ENCODE measurements around the gene POU2F1.

POU2F1 gene

GRCh38 chr1:167369933-167370332 is 149.2 kb downstream of the POU2F1 start:
- no peak overlapping the region for H2BK120ac ChIP-seq (ENCODE audit: low read depth, low read length)
- no peak overlapping the region for H3K9ac ChIP-seq (ENCODE audit: low read depth, low read length, poor library complexity)
- no peak overlapping the region for H2BK12ac ChIP-seq (ENCODE audit: low read length)
- H3K18ac ChIP-seq (ENCODE audit: low read length): no peak overlapping the region
- H3K4me1 ChIP-seq (ENCODE audit: control insufficient read depth in 2 of 2, insufficient read depth in 1 of 2, low read depth in 1 of 2, low read length in 2 of 2): peaks cover 0 to 5% of the 10 kb centered on the region in 2 donors
- H3K14ac ChIP-seq (ENCODE audit: low read length): no peak overlapping the region
- H2AK5ac ChIP-seq (ENCODE audit: low read depth, low read length): no peak overlapping the region
- H3K27ac ChIP-seq (replicated peaks; ENCODE audit: low read length): no peak overlapping the region
- no peaks in the 10 kb centered on the region for H3K27me3 ChIP-seq (ENCODE audit: control insufficient read depth in 3 of 3, insufficient read depth in 3 of 3, low read depth in 1 of 3, low read length in 3 of 3)
- H2BK5ac ChIP-seq (ENCODE audit: low read length): no peak overlapping the region
- H3K9me3 ChIP-seq (replicated peaks in 1 of 2; ENCODE audit: control insufficient read depth in 2 of 2, insufficient read depth in 1 of 2, low read depth in 1 of 2, low read length in 2 of 2): no peaks in the 10 kb centered on the region
- no peaks in the 10 kb centered on the region for H3K79me1 ChIP-seq (ENCODE audit: low read depth, low read length)
- H3K36me3 ChIP-seq (replicated peaks in 1 of 2; ENCODE audit: control insufficient read depth in 2 of 2, insufficient read depth in 2 of 2, low read length in 2 of 2): peaks cover 0 to 28% of the 10 kb centered on the region in 2 donors
- H3K23ac ChIP-seq (ENCODE audit: low read depth, low read length, poor library complexity): no peak overlapping the region
- no peak overlapping the region for H3K4ac ChIP-seq (ENCODE audit: low read length)
- H4K91ac ChIP-seq (ENCODE audit: low read depth, low read length, poor library complexity): no peak overlapping the region
- DNase-seq (ENCODE audit: low spot score): no peak
- H2AFZ ChIP-seq (ENCODE audit: low read length): no peak overlapping the region
- no peak overlapping the region for H3K4me3 ChIP-seq (ENCODE audit: low read length in 2 of 2)
- no CpG with 5 or more reads among the region's 4 CpGs for WGBS, 2 donors (ENCODE audit: extremely low coverage in 2 of 2, insufficient read length in 2 of 2, insufficient replicate concordance in 1 of 2)
- no peak overlapping the region for H4K8ac ChIP-seq (ENCODE audit: low read depth, low read length)
- no peak overlapping the region for H3K4me2 ChIP-seq (ENCODE audit: insufficient read depth, low read length, poor library complexity, severe bottlenecking)
- no peak overlapping the region for H2BK15ac ChIP-seq (ENCODE audit: low read length)

DNA sequence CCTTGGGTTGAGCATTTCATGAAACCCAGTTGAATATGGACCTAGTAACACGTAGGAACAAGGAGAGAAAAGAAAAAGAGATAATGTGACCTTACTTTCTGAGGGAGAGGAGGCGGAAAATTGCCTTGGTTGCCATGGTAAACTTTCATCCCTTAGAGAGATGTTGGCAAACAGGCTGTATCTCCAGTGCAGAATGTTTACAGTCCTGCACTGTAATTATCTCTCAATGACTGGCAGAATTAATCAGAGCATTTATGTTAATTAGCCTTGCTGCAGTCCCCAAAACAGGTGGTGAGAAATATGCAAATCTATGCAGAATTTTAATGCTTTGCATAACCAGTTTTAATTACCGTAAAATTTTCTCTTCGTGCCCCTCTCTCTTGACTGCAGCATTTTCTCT is 150.3 kb downstream of the POU2F1 start:
- H3K4me3 ChIP-seq (ENCODE audit: low read length in 2 of 2): no peak overlapping the region
- WGBS, 2 donors (ENCODE audit: extremely low coverage in 2 of 2, insufficient read length in 2 of 2, insufficient replicate concordance in 1 of 2): no CpG with 5 or more reads among the region's 4 CpGs

GRCh38 chr1:167373398-167373797 is 152.7 kb downstream of the POU2F1 start:
- no CpG with 5 or more reads among the region's 1 CpG for whole genome bisulfite sequencing, 2 donors (ENCODE audit: extremely low coverage in 2 of 2, insufficient read length in 2 of 2, insufficient replicate concordance in 1 of 2)
- Histone ChIP-seq H3K27me3 (ENCODE audit: control insufficient read depth in 3 of 3, insufficient read depth in 3 of 3, low read depth in 1 of 3, low read length in 3 of 3) (no peaks in the 10 kb centered on the region), H2BK15ac (ENCODE audit: low read length) (no peak overlapping the region), H3K14ac (ENCODE audit: low read length) (no peak overlapping the region), H2AK5ac (ENCODE audit: low read depth, low read length) (no peak overlapping the region), H2BK120ac (ENCODE audit: low read depth, low read length) (no peak overlapping the region), H2AFZ (ENCODE audit: low read length) (no peak overlapping the region), H3K23ac (ENCODE audit: low read depth, low read length, poor library complexity) (no peak overlapping the region), H2BK12ac (ENCODE audit: low read length) (no peak overlapping the region), H4K8ac (ENCODE audit: low read depth, low read length) (no peak overlapping the region), H3K4me2 (ENCODE audit: insufficient read depth, low read length, poor library complexity, severe bottlenecking) (no peak overlapping the region), H2BK5ac (ENCODE audit: low read length) (no peak overlapping the region), H3K79me1 (ENCODE audit: low read depth, low read length) (no peaks in the 10 kb centered on the region), H3K9me3 (replicated peaks in 1 of 2; ENCODE audit: control insufficient read depth in 2 of 2, insufficient read depth in 1 of 2, low read depth in 1 of 2, low read length in 2 of 2) (no peaks in the 10 kb centered on the region), H3K4me3 (ENCODE audit: low read length in 2 of 2) (no peak overlapping the region), H3K4me1 (ENCODE audit: control insufficient read depth in 2 of 2, insufficient read depth in 1 of 2, low read depth in 1 of 2, low read length in 2 of 2) (peaks cover 0 to 5% of the 10 kb centered on the region in 2 donors), H3K36me3 (replicated peaks in 1 of 2; ENCODE audit: control insufficient read depth in 2 of 2, insufficient read depth in 2 of 2, low read length in 2 of 2) (peaks cover 4 to 37% of the 10 kb centered on the region in 2 donors), H3K9ac (ENCODE audit: low read depth, low read length, poor library complexity) (no peak overlapping the region), H3K27ac (replicated peaks; ENCODE audit: low read length) (no peak overlapping the region), H3K4ac (ENCODE audit: low read length) (no peak overlapping the region), H3K18ac (ENCODE audit: low read length) (no peak overlapping the region), H4K91ac (ENCODE audit: low read depth, low read length, poor library complexity) (no peak overlapping the region)
- no peak for DNase-seq (ENCODE audit: low spot score)

More for the DNA sequence above, 150.3 kb downstream of the POU2F1 start:
- Histone ChIP-seq H3K9me3 (replicated peaks in 1 of 2; ENCODE audit: control insufficient read depth in 2 of 2, insufficient read depth in 1 of 2, low read depth in 1 of 2, low read length in 2 of 2) (no peaks in the 10 kb centered on the region), H3K23ac (ENCODE audit: low read depth, low read length, poor library complexity) (no peak overlapping the region), H3K36me3 (replicated peaks in 1 of 2; ENCODE audit: control insufficient read depth in 2 of 2, insufficient read depth in 2 of 2, low read length in 2 of 2) (peaks cover 4 to 30% of the 10 kb centered on the region in 2 donors), H3K4ac (ENCODE audit: low read length) (no peak overlapping the region), H2BK15ac (ENCODE audit: low read length) (no peak overlapping the region), H3K9ac (ENCODE audit: low read depth, low read length, poor library complexity) (no peak overlapping the region), H2BK5ac (ENCODE audit: low read length) (no peak overlapping the region), H2AK5ac (ENCODE audit: low read depth, low read length) (no peak overlapping the region), H3K79me1 (ENCODE audit: low read depth, low read length) (no peaks in the 10 kb centered on the region), H3K27me3 (ENCODE audit: control insufficient read depth in 3 of 3, insufficient read depth in 3 of 3, low read depth in 1 of 3, low read length in 3 of 3) (no peaks in the 10 kb centered on the region), H2BK120ac (ENCODE audit: low read depth, low read length) (no peak overlapping the region), H3K14ac (ENCODE audit: low read length) (no peak overlapping the region), H3K18ac (ENCODE audit: low read length) (no peak overlapping the region), H2BK12ac (ENCODE audit: low read length) (no peak overlapping the region), H4K8ac (ENCODE audit: low read depth, low read length) (no peak overlapping the region), H2AFZ (ENCODE audit: low read length) (no peak overlapping the region), H3K27ac (replicated peaks; ENCODE audit: low read length) (no peak overlapping the region), H3K4me2 (ENCODE audit: insufficient read depth, low read length, poor library complexity, severe bottlenecking) (no peak overlapping the region), H4K91ac (ENCODE audit: low read depth, low read length, poor library complexity) (no peak overlapping the region), H3K4me1 (ENCODE audit: control insufficient read depth in 2 of 2, insufficient read depth in 1 of 2, low read depth in 1 of 2, low read length in 2 of 2) (peaks cover 0 to 5% of the 10 kb centered on the region in 2 donors)
- no peak for DNase-seq (ENCODE audit: low spot score)

GRCh38 chr1:167373986-167374385 is 153.3 kb downstream of the POU2F1 start:
- H2AFZ ChIP-seq (ENCODE audit: low read length): no peak overlapping the region
- DNase-seq (ENCODE audit: low spot score): no peak
- H4K8ac ChIP-seq (ENCODE audit: low read depth, low read length): no peak overlapping the region
- H3K4me3 ChIP-seq (ENCODE audit: low read length in 2 of 2): no peak overlapping the region
- H3K4me1 ChIP-seq (ENCODE audit: control insufficient read depth in 2 of 2, insufficient read depth in 1 of 2, low read depth in 1 of 2, low read length in 2 of 2): peaks cover 0 to 5% of the 10 kb centered on the region in 2 donors
- no peak overlapping the region for H2BK120ac ChIP-seq (ENCODE audit: low read depth, low read length)
- H3K4me2 ChIP-seq (ENCODE audit: insufficient read depth, low read length, poor library complexity, severe bottlenecking): no peak overlapping the region
- no peak overlapping the region for H4K91ac ChIP-seq (ENCODE audit: low read depth, low read length, poor library complexity)
- no peak overlapping the region for H3K14ac ChIP-seq (ENCODE audit: low read length)
- H3K9ac ChIP-seq (ENCODE audit: low read depth, low read length, poor library complexity): no peak overlapping the region
- no peaks in the 10 kb centered on the region for H3K9me3 ChIP-seq (replicated peaks in 1 of 2; ENCODE audit: control insufficient read depth in 2 of 2, insufficient read depth in 1 of 2, low read depth in 1 of 2, low read length in 2 of 2)
- no peak overlapping the region for H2BK12ac ChIP-seq (ENCODE audit: low read length)
- H2BK5ac ChIP-seq (ENCODE audit: low read length): no peak overlapping the region
- no peak overlapping the region for H3K27ac ChIP-seq (replicated peaks; ENCODE audit: low read length)
- H3K23ac ChIP-seq (ENCODE audit: low read depth, low read length, poor library complexity): no peak overlapping the region
- no peak overlapping the region for H2AK5ac ChIP-seq (ENCODE audit: low read depth, low read length)
- H3K79me1 ChIP-seq (ENCODE audit: low read depth, low read length): no peaks in the 10 kb centered on the region
- no peak overlapping the region for H3K4ac ChIP-seq (ENCODE audit: low read length)
- H2BK15ac ChIP-seq (ENCODE audit: low read length): no peak overlapping the region
- WGBS, 2 donors (ENCODE audit: extremely low coverage in 2 of 2, insufficient read length in 2 of 2, insufficient replicate concordance in 1 of 2): no CpG with 5 or more reads among the region's 6 CpGs
- H3K27me3 ChIP-seq (ENCODE audit: control insufficient read depth in 3 of 3, insufficient read depth in 3 of 3, low read depth in 1 of 3, low read length in 3 of 3): no peaks in the 10 kb centered on the region
- H3K18ac ChIP-seq (ENCODE audit: low read length): no peak overlapping the region
- peaks cover 4 to 40% of the 10 kb centered on the region in 2 donors for H3K36me3 ChIP-seq (replicated peaks in 1 of 2; ENCODE audit: control insufficient read depth in 2 of 2, insufficient read depth in 2 of 2, low read length in 2 of 2)
